ENCODE data around the gene USP22. TPM values are rescaled to one million over a fixed set of nuclear protein-coding genes. Genes with fewer than 3 reads are reported as not detected.
"Not testable (repeated sequence)": the region's sequence is repeated elsewhere in the genome, so short reads cannot be mapped to it uniquely, and the experiment has no call there.

Gene USP22
- total and polyA plus RNA-seq, 2 donors (not counting 3 experiments of a cell fraction or from before 2014, with no cell fraction given), result 204 to 260 TPM

GRCh38 chr17:21085707-21086106 is 42.9 kb upstream of the USP22 start:
- CTCF ChIA-PET, result no interaction called here
- no peak for FAIRE-seq

GRCh38 chr17:21085280-21085679 is 42.5 kb upstream of the USP22 start:
- CTCF ChIA-PET; FAIRE-seq; BruUV-seq (replicated peaks): not testable (repeated sequence)

More at GRCh38 chr17:21085707-21086106, 42.9 kb upstream of the USP22 start:
- POLR2A ChIA-PET, result no interaction called here
- no peak overlapping the region for H3K4me2 ChIP-seq (ENCODE audit: insufficient read depth, low read length)
- H2AFZ ChIP-seq (ENCODE audit: low read depth, low read length), result no peak overlapping the region
- H3K36me3 ChIP-seq (ENCODE audit: control insufficient read depth in 2 of 2, extremely low read depth in 1 of 2, insufficient read depth in 2 of 2, low read length in 2 of 2), result no peaks in the 10 kb centered on the region
- H3K9me3 ChIP-seq (replicated peaks; ENCODE audit: control insufficient read depth, insufficient read depth, low read length), result no peaks in the 10 kb centered on the region
- H3K27ac ChIP-seq (ENCODE audit: insufficient read depth, low read depth, low read length), result no peak overlapping the region
- H3K4me1 ChIP-seq (ENCODE audit: control insufficient read depth, extremely low read depth, insufficient read depth, low read length), result no peaks in the 10 kb centered on the region
- H3K27me3 ChIP-seq (ENCODE audit: control insufficient read depth in 2 of 2, insufficient read depth in 2 of 2, low read length in 2 of 2), result peaks cover 0 to 5% of the 10 kb centered on the region in 2 experiments
- DNase-seq (ENCODE audit: low read depth, low spot score), result no peak
- H4K20me1 ChIP-seq (replicated peaks; ENCODE audit: control insufficient read depth, extremely low read depth, insufficient read depth, low read length), result no peaks in the 10 kb centered on the region
- H3K9ac ChIP-seq (replicated peaks; ENCODE audit: extremely low read depth, insufficient read depth, low read length), result no peak overlapping the region
- dilution Hi-C loops (cut with MboI; ENCODE audit: extremely low pct_ligation_motif_present, low sequenced_read_pairs), result no loop called here
- H3K9me1 ChIP-seq (replicated peaks; ENCODE audit: control insufficient read depth, extremely low read depth, insufficient read depth, low read length), result no peaks in the 10 kb centered on the region
- no peak overlapping the region for H3K4me3 ChIP-seq (replicated peaks in 1 of 3; ENCODE audit: insufficient read depth in 1 of 3, low read depth in 1 of 3, low read length in 3 of 3)
- no TSS peak for BruUV-seq (replicated peaks)
- intact Hi-C loops (cut with micrococcal nuclease), result no loop called here
- no peaks in the 10 kb centered on the region for H3K79me2 ChIP-seq (ENCODE audit: control insufficient read depth, insufficient read depth, low read length)
- no peak for TF ChIP-seq CTCF (IDR thresholded peaks at IDR 0.05; ENCODE audit: extremely low read depth in 1 of 2, insufficient read depth in 1 of 2, low read depth in 1 of 2, low read length in 2 of 2)
- no peak for TF ChIP-seq JUN (IDR thresholded peaks at IDR 0.05; ENCODE audit: borderline replicate concordance, insufficient read depth, insufficient read length, low read depth)
- no peak for TF ChIP-seq MAX (IDR thresholded peaks at IDR 0.05; ENCODE audit: insufficient read depth, insufficient read length)

More at GRCh38 chr17:21085280-21085679, 42.5 kb upstream of the USP22 start:
- dilution Hi-C loops (cut with MboI; ENCODE audit: extremely low pct_ligation_motif_present, low sequenced_read_pairs); H3K36me3 ChIP-seq (ENCODE audit: control insufficient read depth in 2 of 2, extremely low read depth in 1 of 2, insufficient read depth in 2 of 2, low read length in 2 of 2); H3K4me3 ChIP-seq (replicated peaks in 1 of 3; ENCODE audit: insufficient read depth in 1 of 3, low read depth in 1 of 3, low read length in 3 of 3); H3K4me2 ChIP-seq (ENCODE audit: insufficient read depth, low read length); DNase-seq (ENCODE audit: low read depth, low spot score); H3K9ac ChIP-seq (replicated peaks; ENCODE audit: extremely low read depth, insufficient read depth, low read length); H2AFZ ChIP-seq (ENCODE audit: low read depth, low read length); H3K4me1 ChIP-seq (ENCODE audit: control insufficient read depth, extremely low read depth, insufficient read depth, low read length); H3K27me3 ChIP-seq (ENCODE audit: control insufficient read depth in 2 of 2, insufficient read depth in 2 of 2, low read length in 2 of 2); H3K9me3 ChIP-seq (replicated peaks; ENCODE audit: control insufficient read depth, insufficient read depth, low read length); POLR2A ChIA-PET; H3K27ac ChIP-seq (ENCODE audit: insufficient read depth, low read depth, low read length); H3K79me2 ChIP-seq (ENCODE audit: control insufficient read depth, insufficient read depth, low read length); H3K9me1 ChIP-seq (replicated peaks; ENCODE audit: control insufficient read depth, extremely low read depth, insufficient read depth, low read length); intact Hi-C loops (cut with micrococcal nuclease); H4K20me1 ChIP-seq (replicated peaks; ENCODE audit: control insufficient read depth, extremely low read depth, insufficient read depth, low read length): not testable (repeated sequence)
